ENCODE data around the gene ARHGEF4.

Gene ARHGEF4

DNA sequence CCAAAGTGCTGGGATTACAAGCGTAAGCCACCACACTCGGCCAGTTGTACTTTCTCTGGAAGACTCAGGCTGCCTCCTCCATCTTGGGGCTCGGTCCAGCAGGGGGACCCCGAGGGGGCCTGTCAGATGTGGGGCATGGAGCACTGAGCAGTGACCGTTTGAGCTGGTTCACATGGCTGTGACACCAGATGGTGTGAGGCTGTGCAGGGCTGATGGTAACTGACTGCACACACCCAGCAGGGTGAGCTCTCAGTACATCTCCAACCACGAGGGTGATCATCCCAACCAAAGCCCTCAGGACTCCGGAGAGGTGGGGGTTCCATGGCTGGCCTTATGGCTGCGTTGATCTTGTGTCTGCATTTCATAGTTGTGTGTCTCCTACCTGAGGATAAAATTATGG lies 193.1 kb downstream of the ARHGEF4 start:
- no peak overlapping the region for H3K4me3 ChIP-seq (ENCODE audit: low read length)
- TF ChIP-seq ZNF274 (IDR thresholded peaks at IDR 0.05; ENCODE audit: low read depth, low read length): no peak

DNA sequence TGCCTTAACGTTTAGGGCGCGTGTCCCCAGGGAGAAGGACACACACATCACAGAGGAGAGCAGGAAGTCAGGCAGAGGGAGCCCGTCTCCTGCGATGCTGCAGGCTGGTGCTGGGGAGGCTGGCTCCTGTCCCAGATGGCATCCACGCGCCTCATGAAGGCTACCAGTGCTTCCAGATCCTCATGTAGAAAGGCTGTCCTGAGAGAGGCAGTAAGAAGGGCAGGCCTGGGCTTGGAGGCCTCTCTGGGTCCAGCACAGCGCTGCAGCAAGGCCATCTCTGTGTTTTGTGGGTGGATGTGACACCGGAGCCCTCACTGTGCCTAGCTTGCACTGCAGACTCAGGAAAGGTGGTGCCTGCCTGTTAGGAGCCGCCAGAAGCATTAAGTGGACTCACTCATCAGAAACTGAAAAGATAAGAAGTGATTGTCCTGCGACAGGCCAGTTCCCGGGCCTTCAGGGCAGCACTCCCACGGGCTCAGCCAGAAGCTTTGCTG lies 193.8 kb downstream of the ARHGEF4 start:
- no peak overlapping the region for H3K4me3 ChIP-seq (ENCODE audit: low read length)

DNA sequence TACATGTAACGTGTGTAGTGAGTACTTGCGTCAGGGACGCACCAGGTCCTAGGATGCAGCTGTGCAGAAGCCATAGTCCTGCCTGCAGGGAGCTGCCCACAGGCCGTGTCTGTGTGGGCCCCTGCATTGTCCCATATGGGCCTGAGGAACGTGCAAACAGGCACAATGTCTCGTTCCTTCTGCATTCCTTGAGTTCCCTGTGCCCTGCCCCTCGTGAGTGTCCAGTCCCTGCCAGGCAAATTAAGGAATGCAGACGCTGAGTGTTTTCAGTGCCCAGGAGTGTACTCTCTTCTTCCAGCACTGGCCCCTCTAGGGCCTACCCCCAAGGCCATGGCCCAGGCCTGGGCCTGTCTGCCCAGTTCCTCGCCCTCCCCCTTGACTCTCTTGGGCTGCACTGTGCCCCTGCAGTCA lies 194.7 kb downstream of the ARHGEF4 start:
- no peak for TF ChIP-seq ZNF274 (IDR thresholded peaks at IDR 0.05; ENCODE audit: low read depth, low read length)
- H3K4me3 ChIP-seq (ENCODE audit: low read length): no peak overlapping the region

More for the DNA sequence above, 193.8 kb downstream of the ARHGEF4 start:
- TF ChIP-seq ZNF274 (IDR thresholded peaks at IDR 0.05; ENCODE audit: low read depth, low read length): no peak

DNA sequence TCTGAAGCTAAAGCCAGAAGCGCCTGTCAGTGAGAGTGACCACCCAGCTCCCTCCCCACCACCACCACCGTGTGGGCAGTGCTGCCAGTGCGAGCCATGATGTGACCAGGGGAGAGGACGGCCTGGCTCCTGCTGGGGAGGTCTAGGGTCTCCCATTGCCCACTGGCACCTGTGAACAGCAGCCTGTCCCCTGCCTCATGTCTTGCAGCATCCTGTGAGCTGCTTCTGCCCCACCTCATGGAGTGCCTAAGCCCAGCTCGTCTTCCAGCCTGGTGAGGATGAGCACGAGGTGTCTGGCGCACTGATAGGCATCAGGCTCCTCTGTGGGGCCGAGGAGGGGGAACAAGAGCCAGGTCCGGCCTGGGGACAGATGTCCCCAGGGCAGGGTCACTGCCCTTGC lies 195.2 kb downstream of the ARHGEF4 start:
- no peak overlapping the region for H3K4me3 ChIP-seq (ENCODE audit: low read length)
- TF ChIP-seq ZNF274 (IDR thresholded peaks at IDR 0.05; ENCODE audit: low read depth, low read length): no peak

DNA sequence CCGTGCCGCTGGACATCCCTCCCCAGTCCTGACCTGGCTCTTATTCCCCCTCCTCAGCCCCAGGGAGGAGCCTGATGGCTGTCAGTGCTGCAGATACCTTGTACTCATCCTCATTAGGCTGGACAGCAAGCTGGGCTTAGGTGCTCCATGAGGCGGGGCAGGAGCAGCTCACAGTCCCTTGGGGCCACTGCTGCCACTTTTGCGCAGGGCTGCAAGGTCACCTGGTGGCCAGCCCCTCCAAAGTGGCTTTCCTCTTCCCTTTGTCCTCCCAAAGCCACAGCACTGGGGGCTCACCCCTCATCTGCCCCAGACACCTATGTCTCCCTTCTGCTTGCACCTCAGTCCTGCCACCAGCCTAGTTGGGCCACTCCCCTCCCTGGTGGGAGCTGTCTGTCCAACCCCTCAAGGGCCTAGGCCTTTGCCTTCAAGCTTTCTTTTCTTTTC lies 195.7 kb downstream of the ARHGEF4 start:
- no peak overlapping the region for H3K4me3 ChIP-seq (ENCODE audit: low read length)
- TF ChIP-seq ZNF274 (IDR thresholded peaks at IDR 0.05; ENCODE audit: low read depth, low read length): no peak

DNA sequence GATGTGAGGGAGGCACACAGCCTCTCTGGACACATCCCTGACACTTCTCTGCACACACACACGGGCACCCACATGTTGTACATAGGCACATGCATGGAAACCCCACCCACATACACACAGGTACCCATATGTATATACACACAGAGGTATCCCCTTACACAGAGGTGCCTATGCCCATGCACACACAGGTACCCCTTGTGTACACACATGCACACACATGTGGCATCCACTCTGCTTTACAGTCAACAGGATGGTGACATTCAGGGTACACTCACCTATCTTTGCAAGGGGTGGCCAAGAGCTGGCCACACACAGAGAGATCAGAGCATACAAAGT lies 197.0 kb downstream of the ARHGEF4 start:
- no peak overlapping the region for H3K4me3 ChIP-seq (ENCODE audit: low read length)
- TF ChIP-seq ZNF274 (IDR thresholded peaks at IDR 0.05; ENCODE audit: low read depth, low read length): no peak

DNA sequence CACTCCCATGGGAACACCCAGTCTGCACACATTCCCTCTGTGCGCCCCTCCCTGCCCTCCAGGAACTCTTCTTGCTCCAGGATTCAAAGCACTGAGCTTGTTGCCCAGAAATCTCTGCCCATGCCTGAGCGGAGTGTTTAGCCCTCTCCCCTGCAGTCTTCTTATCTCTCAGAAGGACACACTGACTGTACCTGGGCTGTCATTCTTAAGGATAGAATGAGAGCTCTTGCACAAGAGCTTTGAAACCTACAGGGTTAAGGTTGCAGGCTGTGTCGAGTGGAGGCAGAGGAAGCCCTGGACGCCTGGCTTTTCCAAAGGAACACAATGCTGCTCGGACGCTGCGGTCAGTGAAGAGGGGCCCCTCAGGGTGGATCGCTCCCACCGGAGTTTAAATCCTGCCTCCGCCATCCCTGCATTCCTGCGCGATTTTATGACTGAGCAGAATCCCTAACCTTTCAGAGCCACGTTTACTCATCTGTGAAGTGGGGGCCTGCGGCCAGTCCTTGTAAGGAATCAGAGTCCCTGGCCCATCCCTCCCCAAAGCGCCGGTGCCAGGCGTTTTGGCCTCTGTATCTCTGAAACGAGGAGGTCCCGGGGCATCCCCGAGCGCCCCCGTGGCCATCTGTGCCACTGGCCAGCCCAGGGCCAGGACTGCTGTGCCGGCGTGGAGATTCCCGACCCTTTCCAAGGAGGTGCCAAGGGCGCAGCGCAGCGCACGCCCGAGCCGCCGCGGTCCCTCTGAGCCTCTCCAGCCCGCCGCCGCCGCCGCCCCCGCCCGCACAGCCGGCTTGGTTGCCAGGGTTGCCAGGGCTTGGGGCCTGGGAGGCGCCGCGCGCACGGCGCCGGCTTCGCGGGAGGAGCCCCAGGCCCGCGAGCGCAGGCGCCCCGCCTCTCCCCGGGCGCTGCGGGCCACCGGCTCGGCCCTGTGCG lies 197.7 kb downstream of the ARHGEF4 start:
- no peak for TF ChIP-seq ZNF274 (IDR thresholded peaks at IDR 0.05; ENCODE audit: low read depth, low read length)
- no peak overlapping the region for H3K4me3 ChIP-seq (ENCODE audit: low read length)

DNA sequence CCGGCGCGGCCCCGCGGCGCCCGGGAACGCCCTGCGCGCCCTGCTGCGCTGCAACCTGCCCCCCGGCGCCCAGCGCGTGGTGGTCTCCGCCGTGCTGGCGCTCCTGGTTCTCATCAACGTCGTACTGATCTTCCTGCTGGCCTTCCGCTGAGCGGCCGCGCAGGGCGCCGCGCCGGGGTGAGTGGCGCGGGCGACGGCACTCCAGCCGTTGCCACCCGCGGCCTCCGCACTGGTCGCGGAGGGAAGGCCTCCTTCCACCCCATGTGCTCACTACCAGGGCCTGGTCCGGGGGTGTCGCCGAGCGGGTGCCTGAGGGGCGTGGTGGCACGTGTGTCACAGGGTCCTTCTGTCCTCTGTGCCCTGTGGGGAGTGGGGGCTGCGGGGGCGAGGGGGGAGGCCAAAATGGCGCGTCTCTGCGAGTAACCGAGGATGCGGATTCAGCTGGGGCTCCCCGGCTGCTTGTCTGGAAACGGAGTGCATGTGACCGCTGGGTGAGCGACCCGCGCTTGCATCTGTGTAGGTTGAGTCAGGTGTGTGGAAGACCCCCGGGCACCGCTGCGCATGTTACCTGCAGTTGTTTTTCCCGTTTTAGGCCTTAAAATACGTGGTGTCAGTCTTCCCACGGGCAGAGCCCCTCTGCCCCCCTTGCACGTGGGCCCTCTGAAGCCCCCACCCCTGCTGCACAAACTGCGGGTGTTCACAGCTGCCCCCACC lies 198.6 kb downstream of the ARHGEF4 start:
- no peak overlapping the region for H3K4me3 ChIP-seq (ENCODE audit: low read length)
- TF ChIP-seq ZNF274 (IDR thresholded peaks at IDR 0.05; ENCODE audit: low read depth, low read length): no peak

DNA sequence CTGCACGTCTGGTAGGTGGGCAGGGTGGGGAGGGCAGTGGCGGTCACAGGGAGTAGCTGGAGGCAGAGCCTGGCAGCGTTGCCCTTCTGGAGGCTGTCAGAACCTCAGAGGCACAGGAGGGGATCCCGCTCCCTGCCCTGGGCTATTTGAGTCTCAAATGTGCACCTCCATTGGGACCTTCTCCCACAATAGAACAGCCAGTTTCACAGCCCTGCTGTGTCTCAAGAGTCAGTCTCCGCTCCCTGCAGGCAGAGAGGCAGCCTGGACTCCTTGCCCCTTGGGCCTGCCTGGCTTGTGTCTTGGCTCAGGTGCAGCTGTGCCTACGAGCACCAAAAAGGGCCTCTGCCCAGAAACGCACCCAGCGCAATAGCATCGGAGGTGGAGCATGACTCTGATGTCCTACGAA lies 199.1 kb downstream of the ARHGEF4 start:
- no peak for TF ChIP-seq ZNF274 (IDR thresholded peaks at IDR 0.05; ENCODE audit: low read depth, low read length)
- no peak overlapping the region for H3K4me3 ChIP-seq (ENCODE audit: low read length)

DNA sequence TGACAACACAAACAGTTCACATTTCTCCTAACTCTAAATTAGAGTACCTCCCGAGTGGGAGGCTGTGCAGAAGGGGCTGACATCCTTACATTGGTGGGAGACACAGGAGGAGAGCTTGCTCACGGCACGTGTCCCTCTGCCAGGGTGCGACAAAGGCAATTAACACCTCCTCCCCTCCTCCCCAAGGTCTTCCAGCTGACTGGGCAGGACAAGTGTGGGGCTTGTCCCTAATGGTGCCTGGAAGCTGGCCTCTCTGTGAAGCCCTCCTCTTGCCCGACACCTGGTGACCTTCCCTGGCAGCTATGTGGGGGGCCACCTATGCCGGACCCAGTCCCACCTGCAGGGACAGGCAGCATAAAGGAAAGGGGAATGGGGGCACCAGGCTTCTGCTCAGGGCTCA lies 199.6 kb downstream of the ARHGEF4 start:
- no peak for TF ChIP-seq ZNF274 (IDR thresholded peaks at IDR 0.05; ENCODE audit: low read depth, low read length)
- H3K4me3 ChIP-seq (ENCODE audit: low read length): no peak overlapping the region

DNA sequence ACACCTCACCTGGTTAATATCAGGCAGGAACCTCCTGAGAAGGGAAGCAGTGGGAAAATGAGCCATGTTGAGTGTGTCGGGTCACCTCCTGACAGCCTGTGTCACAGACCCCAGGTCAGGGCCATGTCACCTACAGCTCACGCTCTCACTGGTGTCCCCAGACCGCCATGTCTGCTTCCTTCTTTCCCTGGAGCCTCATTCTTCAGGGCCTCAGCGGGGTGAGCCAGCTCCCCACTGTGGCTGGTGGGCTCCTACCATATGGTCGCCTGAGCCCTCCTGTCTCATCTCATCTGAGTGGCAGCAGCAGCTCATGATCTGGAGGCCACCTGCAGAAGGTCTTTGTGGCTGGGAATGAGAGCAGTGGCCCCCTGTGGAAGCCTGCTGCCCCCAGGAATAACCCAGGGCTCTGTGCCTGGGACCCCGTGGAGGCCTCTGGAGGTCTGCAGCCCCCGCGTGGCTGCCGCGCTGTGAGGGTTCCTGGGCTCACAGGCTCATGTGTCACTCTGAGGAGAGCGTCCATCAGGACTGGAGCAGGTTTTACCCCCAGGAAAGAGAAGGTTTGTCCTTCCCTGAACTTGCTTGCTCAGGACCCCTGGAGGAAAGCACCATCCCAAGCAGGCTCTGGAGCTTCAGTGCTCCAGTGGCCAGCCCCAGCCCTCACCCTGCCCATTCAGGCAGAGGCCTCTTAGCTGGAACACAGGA lies 200.1 kb downstream of the ARHGEF4 start:
- H3K4me3 ChIP-seq (ENCODE audit: low read length): no peak overlapping the region
- TF ChIP-seq ZNF274 (IDR thresholded peaks at IDR 0.05; ENCODE audit: low read depth, low read length): no peak

DNA sequence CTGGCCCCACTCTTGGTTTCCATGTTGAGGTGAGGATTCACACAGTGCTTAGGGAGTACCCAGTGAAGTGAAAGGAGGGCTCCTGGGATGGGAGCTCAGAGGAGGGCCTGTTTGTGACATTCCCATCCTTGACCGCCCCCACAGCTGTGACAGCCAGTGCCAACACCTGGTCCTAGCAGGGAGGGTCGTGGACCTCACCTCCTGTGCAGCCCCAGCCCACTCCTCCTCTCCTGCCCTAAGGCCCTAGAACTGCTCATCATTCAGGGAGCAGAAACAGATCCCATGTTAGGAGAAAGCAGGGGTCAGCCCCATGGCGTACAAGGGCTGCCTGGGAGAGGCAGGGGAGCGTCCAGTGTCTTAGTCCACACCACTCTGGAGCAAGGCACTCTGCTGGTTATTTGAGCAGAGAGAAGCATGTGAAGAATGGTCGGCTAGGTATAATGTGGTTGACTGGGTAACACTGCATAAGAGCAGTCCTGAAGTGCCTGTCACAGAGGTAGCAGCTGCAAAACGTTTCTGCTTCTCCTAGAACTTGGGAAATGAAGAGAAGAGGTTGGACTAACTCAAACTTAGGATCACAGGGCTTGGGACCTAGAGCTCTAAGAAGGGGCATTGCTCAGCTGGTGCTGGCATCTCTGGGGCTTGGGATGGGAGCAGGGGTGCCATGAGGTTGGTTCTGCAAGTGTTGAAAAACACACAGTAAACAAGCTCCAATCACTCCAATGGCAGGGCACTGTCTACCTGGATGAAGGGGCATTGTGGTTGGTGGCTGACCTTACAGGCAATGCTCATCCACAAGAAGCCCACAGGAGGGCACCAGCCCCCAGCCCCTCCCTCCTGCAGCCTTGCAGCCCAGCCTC lies 200.9 kb downstream of the ARHGEF4 start:
- H3K4me3 ChIP-seq (ENCODE audit: low read length): no peak overlapping the region
- TF ChIP-seq ZNF274 (IDR thresholded peaks at IDR 0.05; ENCODE audit: low read depth, low read length): no peak

DNA sequence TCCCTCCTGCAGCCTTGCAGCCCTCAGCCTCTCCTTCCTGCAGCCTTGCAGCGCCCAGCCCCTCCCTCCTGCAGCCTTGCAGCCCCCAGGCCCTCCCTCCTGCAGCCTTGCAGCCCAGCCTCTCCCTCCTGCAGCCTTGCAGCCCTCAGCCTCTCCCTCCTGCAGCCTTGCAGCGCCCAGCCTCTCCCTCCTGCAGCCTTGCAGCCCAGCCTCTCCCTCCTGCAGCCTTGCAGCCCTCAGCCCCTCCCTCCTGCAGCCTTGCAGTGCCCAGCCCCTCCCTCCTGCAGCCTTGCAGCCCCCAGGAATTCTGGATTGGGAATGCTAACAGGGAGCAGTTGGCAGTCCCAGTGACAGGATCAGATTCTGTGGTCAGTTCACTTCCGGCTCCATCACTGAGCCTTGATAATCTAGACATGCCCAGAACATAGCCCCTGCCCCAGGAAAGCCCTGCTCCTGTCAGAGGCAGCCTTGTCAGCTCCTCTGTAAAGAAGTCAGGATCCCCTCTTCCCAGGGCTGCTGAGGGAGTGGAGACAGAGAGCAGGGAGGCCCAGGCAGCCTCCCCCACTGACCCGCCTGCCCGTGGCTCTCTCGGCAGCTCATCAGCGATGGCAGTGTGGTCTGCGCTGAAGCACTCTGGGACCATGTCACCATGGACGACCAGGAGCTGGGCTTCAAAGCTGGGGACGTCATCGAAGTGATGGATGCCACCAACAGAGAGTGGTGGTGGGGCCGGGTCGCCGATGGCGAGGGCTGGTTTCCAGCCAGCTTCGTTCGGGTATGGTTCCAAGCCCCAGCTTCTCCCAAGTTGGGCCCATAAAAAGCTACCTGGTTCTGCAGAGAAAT lies 201.8 kb downstream of the ARHGEF4 start:
- H3K4me3 ChIP-seq (ENCODE audit: low read length): no peak overlapping the region
- no peak for TF ChIP-seq ZNF274 (IDR thresholded peaks at IDR 0.05; ENCODE audit: low read depth, low read length)

Data from GM08714 (cell line).